Measurements from ENCODE around the gene GRM2. TPM values are rescaled to one million over a fixed set of nuclear protein-coding genes. Genes with fewer than 3 reads are reported as not detected.

The GRM2 gene
- total RNA-seq, 2 donors from 2014 or later = 2.2 to 2.9 TPM

GRCh38 chr3:51673802-51674654 lies 32.8 kb upstream of the GRM2 start:
- no peak for DNase-seq
- peak overlapping the region; percentile 77 for H3K4me3 Mint-ChIP-seq
- H3K4me1 Mint-ChIP-seq = peaks cover 76% of the 10 kb centered on the region
- H3K9me3 ChIP-seq (ENCODE audit: control insufficient read depth, low read length, poor library complexity, severe bottlenecking) = no peaks in the 10 kb centered on the region
- H3K36me3 Mint-ChIP-seq (ENCODE audit: low read depth) = peaks cover 4% of the 10 kb centered on the region
- H3K27ac Mint-ChIP-seq = peak overlapping the region; percentile 94
- ATAC-seq = no peak
- H3K27me3 Mint-ChIP-seq = no peaks in the 10 kb centered on the region

- H3K27me3 Mint-ChIP-seq = no peaks in the 10 kb centered on the region
- H3K36me3 Mint-ChIP-seq (ENCODE audit: low read depth) = peaks cover 4% of the 10 kb centered on the region
- ATAC-seq (no peak), DNase-seq (no peak)
- peak overlapping the region; percentile 49 for H3K4me3 Mint-ChIP-seq
- peaks cover 67% of the 10 kb centered on the region for H3K4me1 Mint-ChIP-seq
- no peaks in the 10 kb centered on the region for H3K9me3 ChIP-seq (ENCODE audit: control insufficient read depth, low read length, poor library complexity, severe bottlenecking)
- peak overlapping the region; percentile 94 for H3K27ac Mint-ChIP-seq
These were observed 31.7 kb upstream of the GRM2 start for GRCh38 chr3:51675201-51675611.

- DNase-seq (no peak), ATAC-seq (no peak)
- Mint-ChIP-seq H3K4me1 (peaks cover 69% of the 10 kb centered on the region), H3K4me3 (no peak overlapping the region), H3K36me3 (ENCODE audit: low read depth) (peaks cover 4% of the 10 kb centered on the region), H3K27ac (peak overlapping the region; percentile 94), H3K27me3 (no peaks in the 10 kb centered on the region)
- H3K9me3 ChIP-seq (ENCODE audit: control insufficient read depth, low read length, poor library complexity, severe bottlenecking) = no peaks in the 10 kb centered on the region
These were observed 30.7 kb upstream of the GRM2 start for GRCh38 chr3:51676102-51676640.

GRCh38 chr3:51677358-51677757 lies 29.5 kb upstream of the GRM2 start:
- peaks cover 6% of the 10 kb centered on the region for H3K36me3 Mint-ChIP-seq (ENCODE audit: low read depth)
- no peaks in the 10 kb centered on the region for H3K27me3 Mint-ChIP-seq
- no peaks in the 10 kb centered on the region for H3K9me3 ChIP-seq (ENCODE audit: control insufficient read depth, low read length, poor library complexity, severe bottlenecking)
- ATAC-seq (no peak), DNase-seq (no peak)
- peaks cover 73% of the 10 kb centered on the region for H3K4me1 Mint-ChIP-seq
- peak overlapping the region; percentile 78 for H3K27ac Mint-ChIP-seq
- peak overlapping the region; percentile 81 for H3K4me3 Mint-ChIP-seq

GRCh38 chr3:51678186-51678585 lies 28.7 kb upstream of the GRM2 start:
- H3K9me3 ChIP-seq (ENCODE audit: control insufficient read depth, low read length, poor library complexity, severe bottlenecking) = no peaks in the 10 kb centered on the region
- no peak for DNase-seq
- no peaks in the 10 kb centered on the region for H3K27me3 Mint-ChIP-seq
- H3K36me3 Mint-ChIP-seq (ENCODE audit: low read depth) = peaks cover 7% of the 10 kb centered on the region
- no peak for ATAC-seq
- peaks cover 75% of the 10 kb centered on the region for H3K4me1 Mint-ChIP-seq
- peak overlapping the region; percentile 78 for H3K27ac Mint-ChIP-seq
- no peak overlapping the region for H3K4me3 Mint-ChIP-seq

- Mint-ChIP-seq H3K27ac (peak overlapping the region; percentile 78), H3K4me3 (peak overlapping the region; percentile 12), H3K27me3 (no peaks in the 10 kb centered on the region), H3K4me1 (peaks cover 72% of the 10 kb centered on the region), H3K36me3 (ENCODE audit: low read depth) (peaks cover 8% of the 10 kb centered on the region)
- H3K9me3 ChIP-seq (ENCODE audit: control insufficient read depth, low read length, poor library complexity, severe bottlenecking) = no peaks in the 10 kb centered on the region
- no peak for ATAC-seq
- no peak for DNase-seq
These were observed 28.2 kb upstream of the GRM2 start for GRCh38 chr3:51678641-51679040.

- peaks cover 69% of the 10 kb centered on the region for H3K4me1 Mint-ChIP-seq
- peak overlapping the region; percentile 54 for H3K27ac Mint-ChIP-seq
- no peaks in the 10 kb centered on the region for H3K9me3 ChIP-seq (ENCODE audit: control insufficient read depth, low read length, poor library complexity, severe bottlenecking)
- ATAC-seq (no peak), DNase-seq (no peak)
- peaks cover 8% of the 10 kb centered on the region for H3K36me3 Mint-ChIP-seq (ENCODE audit: low read depth)
- H3K27me3 Mint-ChIP-seq = no peaks in the 10 kb centered on the region
- no peak overlapping the region for H3K4me3 Mint-ChIP-seq
These were observed 27.6 kb upstream of the GRM2 start for GRCh38 chr3:51679318-51679717.

- peaks cover 8% of the 10 kb centered on the region for H3K36me3 Mint-ChIP-seq (ENCODE audit: low read depth)
- H3K27ac Mint-ChIP-seq = peak overlapping the region; percentile 54
- DNase-seq (no peak), ATAC-seq (no peak)
- no peaks in the 10 kb centered on the region for H3K9me3 ChIP-seq (ENCODE audit: control insufficient read depth, low read length, poor library complexity, severe bottlenecking)
- no peak overlapping the region for H3K4me3 Mint-ChIP-seq
- no peaks in the 10 kb centered on the region for H3K27me3 Mint-ChIP-seq
- H3K4me1 Mint-ChIP-seq = peaks cover 69% of the 10 kb centered on the region
These were observed 27.1 kb upstream of the GRM2 start for GRCh38 chr3:51679777-51680176.

GRCh38 chr3:51680196-51680595 lies 26.7 kb upstream of the GRM2 start:
- Mint-ChIP-seq H3K4me3 (peak overlapping the region; percentile 92), H3K27me3 (no peaks in the 10 kb centered on the region), H3K4me1 (peaks cover 69% of the 10 kb centered on the region), H3K27ac (peak overlapping the region; percentile 54), H3K36me3 (ENCODE audit: low read depth) (peaks cover 8% of the 10 kb centered on the region)
- H3K9me3 ChIP-seq (ENCODE audit: control insufficient read depth, low read length, poor library complexity, severe bottlenecking) = no peaks in the 10 kb centered on the region
- ATAC-seq (no peak), DNase-seq (no peak)

- peaks cover 69% of the 10 kb centered on the region for H3K4me1 Mint-ChIP-seq
- peak overlapping the region; percentile 99 for H3K27ac Mint-ChIP-seq
- H3K4me3 Mint-ChIP-seq = peak overlapping the region; percentile 92
- H3K36me3 Mint-ChIP-seq (ENCODE audit: low read depth) = peaks cover 10% of the 10 kb centered on the region
- no peaks in the 10 kb centered on the region for H3K27me3 Mint-ChIP-seq
- H3K9me3 ChIP-seq (ENCODE audit: control insufficient read depth, low read length, poor library complexity, severe bottlenecking) = no peaks in the 10 kb centered on the region
- ATAC-seq = no peak
- DNase-seq = no peak
These were observed 26.1 kb upstream of the GRM2 start for GRCh38 chr3:51680663-51681230.

GRCh38 chr3:51681453-51681852 lies 25.4 kb upstream of the GRM2 start:
- ATAC-seq = peak; percentile 62
- H3K4me3 Mint-ChIP-seq = peak overlapping the region; percentile 92
- no peaks in the 10 kb centered on the region for H3K27me3 Mint-ChIP-seq
- H3K9me3 ChIP-seq (ENCODE audit: control insufficient read depth, low read length, poor library complexity, severe bottlenecking) = no peaks in the 10 kb centered on the region
- H3K4me1 Mint-ChIP-seq = peaks cover 71% of the 10 kb centered on the region
- peak overlapping the region; percentile 99 for H3K27ac Mint-ChIP-seq
- peak in 2 of 3 donors; percentile 27 to 32 for DNase-seq
- peaks cover 13% of the 10 kb centered on the region for H3K36me3 Mint-ChIP-seq (ENCODE audit: low read depth)

GRCh38 chr3:51682079-51682478 lies 24.8 kb upstream of the GRM2 start:
- Mint-ChIP-seq H3K27me3 (no peaks in the 10 kb centered on the region), H3K27ac (peak overlapping the region; percentile 99), H3K36me3 (ENCODE audit: low read depth) (peaks cover 14% of the 10 kb centered on the region), H3K4me3 (peak overlapping the region; percentile 92), H3K4me1 (peaks cover 77% of the 10 kb centered on the region)
- DNase-seq = peak; percentile 35 to 60 (median 59)
- no peaks in the 10 kb centered on the region for H3K9me3 ChIP-seq (ENCODE audit: control insufficient read depth, low read length, poor library complexity, severe bottlenecking)
- peak; percentile 72 for ATAC-seq

GRCh38 chr3:51682526-51682925 lies 24.3 kb upstream of the GRM2 start:
- Mint-ChIP-seq H3K4me3 (peak overlapping the region; percentile 92), H3K27me3 (no peaks in the 10 kb centered on the region), H3K36me3 (ENCODE audit: low read depth) (peaks cover 14% of the 10 kb centered on the region), H3K27ac (peak overlapping the region; percentile 99), H3K4me1 (peaks cover 81% of the 10 kb centered on the region)
- H3K9me3 ChIP-seq (ENCODE audit: control insufficient read depth, low read length, poor library complexity, severe bottlenecking) = no peaks in the 10 kb centered on the region
- DNase-seq = no peak
- no peak for ATAC-seq

Data from T-helper 17 cell (primary cell).